Measurements from ENCODE around the gene DHRS4.
"Not testable (repeated sequence)": the region's sequence is repeated elsewhere in the genome, so short reads cannot be mapped to it uniquely, and the experiment has no call there.

DHRS4 gene

GRCh38 chr14:23988607-23989363, 35.2 kb downstream of the DHRS4 start, which contains the start of gene DHRS4L2:
TSS of gene DHRS4L2 (plus strand) at chr14:23988929. CDS start at chr14:23988948, 19 bp downstream.
- peak; percentile 14 to 31 for DNase-seq

GRCh38 chr14:23989734-23990445, 36.3 kb downstream of the DHRS4 start:
- peak in 1 of 2 experiments; percentile 26 for DNase-seq

- DNase-seq, result not testable (repeated sequence)
Observed at GRCh38 chr14:23990961-23991360, 37.4 kb downstream of the DHRS4 start.

GRCh38 chr14:23993042-23993441, 39.5 kb downstream of the DHRS4 start:
- DNase-seq, result not testable (repeated sequence)

- DNase-seq, result not testable (repeated sequence)
Observed at GRCh38 chr14:23996009-23996408, 42.4 kb downstream of the DHRS4 start.

GRCh38 chr14:23996825-23997224, 43.3 kb downstream of the DHRS4 start:
- not testable (repeated sequence) for DNase-seq

GRCh38 chr14:23999640-24000039, 46.1 kb downstream of the DHRS4 start:
- DNase-seq, result not testable (repeated sequence)

GRCh38 chr14:24001078-24001477, 47.5 kb downstream of the DHRS4 start:
- DNase-seq, result not testable (repeated sequence)

GRCh38 chr14:24001679-24002078, 48.1 kb downstream of the DHRS4 start:
- not testable (repeated sequence) for DNase-seq

- DNase-seq, result not testable (repeated sequence)
Observed at GRCh38 chr14:24006471-24006816, 52.9 kb downstream of the DHRS4 start.

- DNase-seq, result peak; percentile 38 to 70
Observed at GRCh38 chr14:24006817-24007652, 53.5 kb downstream of the DHRS4 start.

GRCh38 chr14:24011051-24011450, 57.5 kb downstream of the DHRS4 start:
- no peak for DNase-seq

GRCh38 chr14:24012726-24013273, 59.2 kb downstream of the DHRS4 start:
- not testable (repeated sequence) for DNase-seq

- peak; percentile 54 to 56 for DNase-seq
Observed at GRCh38 chr14:24013654-24014514, 60.3 kb downstream of the DHRS4 start.

GRCh38 chr14:24015745-24016144, 62.2 kb downstream of the DHRS4 start:
- DNase-seq, result not testable (repeated sequence)

Measured in NCI-H187 (cell line).